ENCODE data around the gene PTPRCAP.
A peak's percentile ranks its signal among the peaks of the same experiment; 100 is the strongest.

PTPRCAP gene

GRCh38 chr11:67396587-67397389, 40.7 kb downstream of the PTPRCAP start:
- 57% methylated on average over 11 of the region's 13 CpGs for WGBS
- no peaks in the 10 kb centered on the region for H3K27me3 ChIP-seq (ENCODE audit: insufficient read depth, low read length)
- H3K4me1 ChIP-seq (ENCODE audit: insufficient read depth, low read length), result no peaks in the 10 kb centered on the region
- H3K9ac ChIP-seq (ENCODE audit: low read depth, low read length), result peak overlapping the region; percentile 24
- peaks cover 44% of the 10 kb centered on the region for H3K36me3 ChIP-seq (ENCODE audit: insufficient read depth, low read length)
- no peak overlapping the region; the same call in 1 of the 2 replicates for H3K27ac ChIP-seq (ENCODE audit: low read depth, low read length)
- H3K4me3 ChIP-seq (ENCODE audit: low read length), result no peak overlapping the region
- H3K9me3 ChIP-seq (ENCODE audit: insufficient read depth, low read depth, low read length), result no peaks in the 10 kb centered on the region

GRCh38 chr11:67396259-67396581, 41.3 kb downstream of the PTPRCAP start:
- Histone ChIP-seq H3K9ac (ENCODE audit: low read depth, low read length) (peak overlapping the region; percentile 24; the same call in 1 of the 2 replicates), H3K27ac (ENCODE audit: low read depth, low read length) (no peak overlapping the region), H3K27me3 (ENCODE audit: insufficient read depth, low read length) (no peaks in the 10 kb centered on the region), H3K9me3 (ENCODE audit: insufficient read depth, low read depth, low read length) (no peaks in the 10 kb centered on the region), H3K4me1 (ENCODE audit: insufficient read depth, low read length) (no peaks in the 10 kb centered on the region), H3K36me3 (ENCODE audit: insufficient read depth, low read length) (peaks cover 44% of the 10 kb centered on the region), H3K4me3 (ENCODE audit: low read length) (no peak overlapping the region)
- WGBS, result 87% methylated on average over 7 of the region's 7 CpGs

GRCh38 chr11:67395555-67396258, 41.8 kb downstream of the PTPRCAP start:
- Histone ChIP-seq H3K36me3 (ENCODE audit: insufficient read depth, low read length) (peaks cover 44% of the 10 kb centered on the region), H3K27ac (ENCODE audit: low read depth, low read length) (no peak overlapping the region), H3K4me3 (ENCODE audit: low read length) (no peak overlapping the region), H3K9me3 (ENCODE audit: insufficient read depth, low read depth, low read length) (no peaks in the 10 kb centered on the region), H3K4me1 (ENCODE audit: insufficient read depth, low read length) (no peaks in the 10 kb centered on the region), H3K9ac (ENCODE audit: low read depth, low read length) (no peak overlapping the region), H3K27me3 (ENCODE audit: insufficient read depth, low read length) (no peaks in the 10 kb centered on the region)
- WGBS, result 92% methylated on average over 19 of the region's 19 CpGs

GRCh38 chr11:67393990-67394389, 43.5 kb downstream of the PTPRCAP start:
- H3K27ac ChIP-seq (ENCODE audit: low read depth, low read length), result no peak overlapping the region
- H3K9ac ChIP-seq (ENCODE audit: low read depth, low read length), result no peak overlapping the region
- H3K4me3 ChIP-seq (ENCODE audit: low read length), result no peak overlapping the region
- WGBS, result 92% methylated on average over 5 of the region's 5 CpGs
- H3K9me3 ChIP-seq (ENCODE audit: insufficient read depth, low read depth, low read length), result no peaks in the 10 kb centered on the region
- H3K27me3 ChIP-seq (ENCODE audit: insufficient read depth, low read length), result no peaks in the 10 kb centered on the region
- no peaks in the 10 kb centered on the region for H3K4me1 ChIP-seq (ENCODE audit: insufficient read depth, low read length)
- H3K36me3 ChIP-seq (ENCODE audit: insufficient read depth, low read length), result peaks cover 29% of the 10 kb centered on the region

- 96% methylated on average over 18 of the region's 18 CpGs for WGBS
- Histone ChIP-seq H3K27ac (ENCODE audit: low read depth, low read length) (no peak overlapping the region), H3K4me3 (ENCODE audit: low read length) (no peak overlapping the region), H3K27me3 (ENCODE audit: insufficient read depth, low read length) (no peaks in the 10 kb centered on the region), H3K4me1 (ENCODE audit: insufficient read depth, low read length) (no peaks in the 10 kb centered on the region), H3K9ac (ENCODE audit: low read depth, low read length) (no peak overlapping the region), H3K9me3 (ENCODE audit: insufficient read depth, low read depth, low read length) (no peaks in the 10 kb centered on the region), H3K36me3 (ENCODE audit: insufficient read depth, low read length) (peaks cover 24% of the 10 kb centered on the region)
Measured at GRCh38 chr11:67393437-67393836, 44.0 kb downstream of the PTPRCAP start.

GRCh38 chr11:67392183-67392715, 45.2 kb downstream of the PTPRCAP start:
- no peak overlapping the region for H3K27ac ChIP-seq (ENCODE audit: low read depth, low read length)
- H3K4me3 ChIP-seq (ENCODE audit: low read length), result peak overlapping the region; percentile 69
- peak overlapping the region; percentile 85 for H3K9ac ChIP-seq (ENCODE audit: low read depth, low read length)
- H3K27me3 ChIP-seq (ENCODE audit: insufficient read depth, low read length), result no peaks in the 10 kb centered on the region
- no peaks in the 10 kb centered on the region for H3K9me3 ChIP-seq (ENCODE audit: insufficient read depth, low read depth, low read length)
- 12% methylated on average over 31 of the region's 31 CpGs for WGBS
- H3K36me3 ChIP-seq (ENCODE audit: insufficient read depth, low read length), result peaks cover 12% of the 10 kb centered on the region
- H3K4me1 ChIP-seq (ENCODE audit: insufficient read depth, low read length), result peaks cover 2% of the 10 kb centered on the region

GRCh38 chr11:67391304-67392182, 45.9 kb downstream of the PTPRCAP start, which contains the start of gene RAD9A:
RAD9A (plus strand) TSS chr11:67391986; CDS start chr11:67392045, 59 bp downstream.
- Histone ChIP-seq H3K9me3 (ENCODE audit: insufficient read depth, low read depth, low read length) (no peaks in the 10 kb centered on the region), H3K4me1 (ENCODE audit: insufficient read depth, low read length) (peaks cover 8% of the 10 kb centered on the region), H3K27me3 (ENCODE audit: insufficient read depth, low read length) (no peaks in the 10 kb centered on the region), H3K27ac (ENCODE audit: low read depth, low read length) (peak within 1 kb of the TSS; percentile 75), H3K9ac (ENCODE audit: low read depth, low read length) (peak within 1 kb of the TSS; percentile 85), H3K4me3 (ENCODE audit: low read length) (peak within 1 kb of the TSS; percentile 69), H3K36me3 (ENCODE audit: insufficient read depth, low read length) (0 out of 2 replicates have a peak, but pooled peaks cover 8% of the 10 kb centered on the region)
- WGBS, result under 1% methylated on average over 75 of the region's 75 CpGs

GRCh38 chr11:67390947-67391303, 46.6 kb downstream of the PTPRCAP start:
- no peaks in the 10 kb centered on the region for H3K27me3 ChIP-seq (ENCODE audit: insufficient read depth, low read length)
- H3K4me3 ChIP-seq (ENCODE audit: low read length), result peak overlapping the region; percentile 69

GRCh38 chr11:67389477-67389876, 48.0 kb downstream of the PTPRCAP start:
- Histone ChIP-seq H3K4me1 (ENCODE audit: insufficient read depth, low read length) (peaks cover 8% of the 10 kb centered on the region), H3K36me3 (ENCODE audit: insufficient read depth, low read length) (no peaks in the 10 kb centered on the region), H3K9ac (ENCODE audit: low read depth, low read length) (no peak overlapping the region), H3K27ac (ENCODE audit: low read depth, low read length) (no peak overlapping the region), H3K27me3 (ENCODE audit: insufficient read depth, low read length) (0 out of 2 replicates have a peak, but pooled peaks cover 4% of the 10 kb centered on the region), H3K4me3 (ENCODE audit: low read length) (no peak overlapping the region), H3K9me3 (ENCODE audit: insufficient read depth, low read depth, low read length) (no peaks in the 10 kb centered on the region)
- WGBS, result 68% methylated on average over 5 of the region's 6 CpGs

More at GRCh38 chr11:67390947-67391303, 46.6 kb downstream of the PTPRCAP start:
- WGBS, result 19% methylated on average over 14 of the region's 15 CpGs
- peaks cover 8% of the 10 kb centered on the region for H3K4me1 ChIP-seq (ENCODE audit: insufficient read depth, low read length)
- peak overlapping the region; percentile 85; the same call in 1 of the 2 replicates for H3K9ac ChIP-seq (ENCODE audit: low read depth, low read length)
- H3K27ac ChIP-seq (ENCODE audit: low read depth, low read length), result no peak overlapping the region; the same call in 1 of the 2 replicates
- H3K9me3 ChIP-seq (ENCODE audit: insufficient read depth, low read depth, low read length), result no peaks in the 10 kb centered on the region
- 0 out of 2 replicates have a peak, but pooled peaks cover 7% of the 10 kb centered on the region for H3K36me3 ChIP-seq (ENCODE audit: insufficient read depth, low read length)

- 0 out of 2 replicates have a peak, but pooled peaks cover 5% of the 10 kb centered on the region for H3K27me3 ChIP-seq (ENCODE audit: insufficient read depth, low read length)
- H3K9ac ChIP-seq (ENCODE audit: low read depth, low read length), result no peak overlapping the region
- 70% methylated on average over 6 of the region's 6 CpGs for WGBS
- H3K4me1 ChIP-seq (ENCODE audit: insufficient read depth, low read length), result peaks cover 8% of the 10 kb centered on the region
- H3K4me3 ChIP-seq (ENCODE audit: low read length), result no peak overlapping the region
- H3K36me3 ChIP-seq (ENCODE audit: insufficient read depth, low read length), result no peaks in the 10 kb centered on the region
- H3K27ac ChIP-seq (ENCODE audit: low read depth, low read length), result no peak overlapping the region
- no peaks in the 10 kb centered on the region for H3K9me3 ChIP-seq (ENCODE audit: insufficient read depth, low read depth, low read length)
Measured at GRCh38 chr11:67387518-67387917, 50.0 kb downstream of the PTPRCAP start.
